Subcutaneous adipose tissue (tissue), 4 donors: ENCODE results near the gene KIF26A. TPM values are rescaled to one million over a fixed set of nuclear protein-coding genes. Genes with fewer than 3 reads are reported as not detected.

Experiments
- CTCF ChIP-seq: fragments of 450-650 bp; IDR thresholded peaks from one replicate; pipeline ENCODE4 v1.5.1; 2016; ENCODE audit warnings: low read depth, mild to moderate bottlenecking, control low read depth, antibody characterized with exemption, moderate library complexity
- total RNA-seq, 4 donors: library from RNA; depleted of rRNA; stranded (reverse); fragments of >200 nt; gene quantifications; one replicate each; pipeline ENCODE4 v1.1.0, GENCODE V29; 2016

Gene KIF26A
- total RNA-seq, 4 donors from 2014 or later = 0.51 to 9.8 (median 0.88) TPM

DNA sequence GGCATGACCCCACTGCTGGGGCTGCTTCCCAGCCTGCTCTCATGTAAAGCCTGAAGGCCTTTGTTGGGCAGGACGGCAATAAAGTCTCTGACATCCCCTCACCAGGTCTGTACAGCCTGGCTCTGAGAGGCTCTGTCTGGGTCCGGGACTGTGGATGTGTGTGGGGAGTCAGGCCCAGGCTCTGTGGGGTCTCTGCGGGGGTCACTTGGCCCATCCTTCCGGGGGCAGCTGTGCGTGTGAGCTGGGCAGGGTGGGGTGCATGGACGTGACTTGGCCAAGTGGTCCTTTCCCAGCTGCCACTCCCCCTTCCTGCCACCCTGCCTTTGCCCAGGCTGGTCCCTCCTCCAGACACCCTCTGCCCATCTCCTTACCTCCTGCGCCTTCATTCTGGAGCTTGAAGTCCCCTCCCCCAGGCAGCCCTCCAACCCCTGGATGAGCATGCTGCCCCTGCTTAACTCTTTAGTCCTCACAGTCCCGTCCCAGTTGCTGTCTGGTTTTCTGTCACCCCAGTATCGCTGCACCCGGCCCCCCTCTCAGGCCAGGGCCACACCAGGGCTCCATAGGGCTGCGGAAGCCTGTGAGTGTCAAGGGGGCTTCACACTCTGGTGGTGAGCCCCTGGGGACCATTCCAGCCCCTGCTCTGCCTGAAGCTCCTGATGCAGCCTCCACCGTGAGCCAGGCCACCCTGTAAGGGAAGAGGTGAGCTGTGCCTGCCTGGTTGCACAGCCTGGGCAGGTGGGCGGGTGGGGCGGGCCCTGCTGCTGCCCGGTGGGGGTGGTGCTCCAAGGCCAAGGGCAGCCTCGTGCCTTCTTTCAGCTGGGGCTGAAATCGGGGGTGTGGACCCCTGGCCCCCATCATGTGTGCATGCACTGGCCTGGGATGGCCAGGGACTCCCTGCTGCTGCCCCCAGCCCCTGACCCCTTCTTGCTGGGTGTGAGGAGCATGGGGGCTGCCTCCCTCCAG is 25.5 kb upstream of the KIF26A start:
- no peak for TF ChIP-seq CTCF

DNA sequence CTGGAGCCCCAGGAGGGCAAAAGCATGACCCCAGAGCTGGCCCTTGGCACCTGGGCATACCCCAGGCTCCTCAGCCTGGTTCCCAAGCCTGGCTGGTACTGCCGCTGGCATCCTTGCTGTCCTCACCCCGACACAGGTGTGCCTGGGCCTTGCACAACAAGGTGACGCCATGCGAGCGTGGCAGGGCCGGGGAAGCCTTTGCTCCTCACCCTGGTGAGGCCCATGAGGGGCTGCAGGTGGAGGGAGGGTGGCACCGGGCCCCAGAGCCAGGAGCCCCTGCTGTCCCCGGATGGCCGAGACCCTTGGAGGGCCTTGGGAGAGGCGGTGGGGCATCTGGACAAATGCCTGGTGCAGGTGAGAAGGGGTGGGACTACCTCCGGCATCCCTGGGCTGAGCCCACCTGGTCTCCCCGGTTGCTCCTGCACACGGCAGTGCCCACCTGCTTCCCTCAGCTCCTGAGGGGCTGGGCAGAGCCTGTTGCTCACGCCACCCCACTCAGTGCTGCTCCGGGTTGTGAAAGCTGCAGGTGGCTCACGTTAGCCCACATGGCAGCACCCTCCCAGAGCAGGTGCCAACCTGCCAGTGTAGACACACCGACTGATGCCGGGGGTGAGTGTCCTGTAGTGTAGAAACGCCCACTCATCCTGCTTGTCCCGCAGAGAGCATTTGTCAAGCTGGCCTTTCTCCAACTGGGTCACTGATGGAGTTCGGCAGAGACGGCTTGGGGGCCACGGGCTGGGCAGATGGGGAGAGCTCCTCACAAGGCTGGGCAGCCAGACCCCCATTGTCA is 24.6 kb upstream of the KIF26A start:
- TF ChIP-seq CTCF = no peak

- no peak for TF ChIP-seq CTCF
These were observed 23.8 kb upstream of the KIF26A start for GRCh38 chr14:104114421-104115130.

GRCh38 chr14:104115131-104115600 is 23.2 kb upstream of the KIF26A start:
- no peak for TF ChIP-seq CTCF

DNA sequence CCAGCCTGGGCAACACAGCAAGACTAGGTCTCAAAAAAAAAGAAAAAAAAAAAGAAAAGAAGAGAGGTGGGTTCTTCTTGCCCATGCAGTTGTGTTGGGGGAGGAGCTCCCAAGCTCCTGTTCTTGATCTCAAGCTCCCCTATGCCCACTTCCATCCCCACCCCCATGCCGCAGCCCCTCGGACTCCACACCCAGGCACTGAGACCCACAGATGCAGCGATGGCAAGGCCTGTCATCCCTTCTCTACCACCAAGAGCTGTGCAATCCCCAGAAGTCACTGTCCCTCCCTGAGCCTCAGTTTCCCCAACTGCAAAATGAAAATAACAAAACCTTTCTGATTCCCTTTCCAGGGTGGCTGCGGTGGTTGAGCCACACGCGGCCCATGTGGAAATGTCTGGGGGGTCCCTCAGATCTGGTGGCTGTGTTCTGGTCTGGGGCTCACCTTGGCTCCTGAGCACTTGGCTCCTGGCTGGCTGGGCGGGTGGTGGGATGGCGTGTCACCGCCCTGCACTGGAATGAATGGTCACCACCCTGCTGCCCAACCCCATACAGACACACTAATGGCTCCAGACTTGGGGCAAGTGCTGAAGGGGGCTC is 22.6 kb upstream of the KIF26A start:
- no peak for TF ChIP-seq CTCF

- TF ChIP-seq CTCF = no peak
These were observed 22.1 kb upstream of the KIF26A start for GRCh38 chr14:104116288-104116755.
